ENCODE measurements around the gene GNB5. TPM values are rescaled to one million over a fixed set of nuclear protein-coding genes. Genes with fewer than 3 reads are reported as not detected.
A peak's percentile ranks its signal among the peaks of the same experiment; 100 is the strongest.

Gene GNB5
- total and polyA plus RNA-seq, 2 of the 13 experiments (the other 11 are each of a cell fraction or from before 2014, with no cell fraction given): 13.7 to 14.4 TPM

DNA sequence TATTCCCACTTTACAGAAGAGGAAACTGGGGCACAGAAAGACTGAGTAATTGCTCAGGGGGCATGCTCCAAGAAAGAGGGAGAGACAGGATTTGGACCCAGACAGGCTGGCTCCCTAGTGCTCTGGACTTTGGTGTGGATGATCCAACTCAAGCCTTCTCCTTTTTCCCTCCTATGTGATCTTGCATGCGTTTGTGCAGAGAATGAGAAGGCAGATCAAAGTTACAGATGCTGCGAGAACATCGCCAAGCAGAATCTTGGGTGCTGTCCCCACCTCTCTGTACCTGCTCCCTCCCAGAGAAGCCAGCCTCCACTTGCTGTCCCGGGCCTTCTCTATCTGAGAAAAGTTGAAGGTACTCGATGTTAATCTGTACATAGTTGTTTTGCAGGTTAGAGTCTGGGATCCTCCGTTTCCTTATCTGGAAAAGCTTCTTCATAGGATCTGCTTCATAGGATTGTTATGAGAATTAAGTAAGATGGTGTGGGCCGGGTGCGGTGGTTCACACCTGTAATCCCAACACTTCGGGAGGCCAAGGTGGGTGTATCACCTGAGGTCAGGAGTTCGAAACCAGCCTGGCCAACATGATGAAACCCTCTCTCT is 10.2 kb downstream of the GNB5 start:
- Histone ChIP-seq H3K27ac (ENCODE audit: extremely low read length, insufficient read depth, low read length) (no peak overlapping the region), H3K79me2 (ENCODE audit: insufficient read depth, low read length) (no peaks in the 10 kb centered on the region), H3K27me3 (ENCODE audit: control insufficient read depth in 1 of 2, insufficient read depth in 2 of 2, low read length in 2 of 2) (0 out of 5 replicates have a peak, but pooled peaks cover 0 to 4% of the 10 kb centered on the region in 2 experiments), H3K4me3 (replicated peaks in 1 of 3; ENCODE audit: insufficient read depth in 1 of 3, low read depth in 2 of 3, low read length in 3 of 3) (peak overlapping the region in 2 of 3 experiments; percentile 66 to 76; a peak in 2 of 6 replicates), H3K9me3 (ENCODE audit: low read length) (no peaks in the 10 kb centered on the region), H3K9ac (ENCODE audit: insufficient read depth, low read depth, low read length) (no peak overlapping the region), H3K4me1 (ENCODE audit: insufficient read depth, low read length) (peaks cover 66% of the 10 kb centered on the region), H3K4me2 (ENCODE audit: low read depth, low read length) (peak overlapping the region; percentile 78), H4K20me1 (ENCODE audit: insufficient read depth, low read length) (no peaks in the 10 kb centered on the region), H2AFZ (ENCODE audit: low read length) (no peak overlapping the region), H3K36me3 (replicated peaks in 1 of 2; ENCODE audit: control insufficient read depth in 1 of 2, insufficient read depth in 2 of 2, low read length in 2 of 2) (no peaks in the 10 kb centered on the region)
- no TSS peak for BruUV-seq (replicated peaks)
- ATAC-seq (no peak), FAIRE-seq (no peak), DNase-seq (ENCODE audit: low spot score) (no peak)
- intact Hi-C loops (cut with micrococcal nuclease; ENCODE audit: unreplicated experiment) (loop anchor here (10.0 kb wide), 1 partner anchor 554 kb away; no protein-coding TSS in a partner anchor), in situ Hi-C loops (cut with HindIII; ENCODE audit: extremely low pct_ligation_motif_present, low pct_unique_long_range_greater_than_20kb) (no loop called here)
- WGBS (ENCODE audit: low lambda C conversion rate): 42% methylated on average over 10 of the region's 10 CpGs
- POLR2A ChIA-PET: interaction anchor here (1.4 to 2.4 kb wide), 4 partner anchors 10 to 552 kb away, joined by 3 to 10 read pairs (median 4); partner anchors contain the start of gene LEO1
- CTCF ChIA-PET (ENCODE audit: low intra/inter-chr PET ratio, low total read pairs): no interaction called here
- TF ChIP-seq KDM5A (IDR thresholded peaks at IDR 0.05; ENCODE audit: borderline replicate concordance, low read length): no peak
- TF ChIP-seq ZNF629 (CRISPR knock-in tag; conservative IDR thresholded peaks at IDR 0.05): peak; percentile 45; the same call in 1 of the 2 replicates

DNA sequence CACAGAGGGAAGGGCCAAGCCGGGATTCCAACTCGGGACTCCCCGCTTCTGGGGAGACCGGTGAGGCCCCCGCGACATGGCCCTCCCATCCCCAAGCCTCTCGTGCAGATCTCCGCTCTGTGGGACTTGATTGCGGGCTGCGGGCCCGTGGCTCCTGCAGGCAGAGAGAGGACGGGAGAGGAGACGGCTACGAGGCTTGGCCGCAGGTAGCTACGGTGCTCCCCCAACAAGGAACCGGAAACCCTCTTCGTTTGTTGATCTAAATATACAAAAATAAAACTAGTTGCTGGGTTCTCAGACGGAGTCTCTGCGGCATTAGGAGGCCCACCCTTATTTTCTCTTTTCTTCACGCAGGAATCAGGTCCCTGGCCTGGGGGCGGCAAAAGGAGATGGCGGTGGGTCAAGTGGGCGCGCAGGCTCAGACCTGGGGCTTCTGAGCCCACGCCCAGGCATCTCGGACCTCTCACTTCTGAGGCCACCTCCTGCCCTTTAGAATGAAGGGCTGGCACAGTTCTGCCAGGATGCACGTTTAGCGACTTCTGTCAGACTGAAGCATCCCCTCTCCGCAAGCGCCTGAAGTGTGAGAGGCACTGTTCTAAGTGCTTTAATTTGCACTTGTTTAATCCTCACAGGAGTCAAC is 10.9 kb downstream of the GNB5 start:
- Histone ChIP-seq H3K4me3 (replicated peaks in 1 of 3; ENCODE audit: insufficient read depth in 1 of 3, low read depth in 2 of 3, low read length in 3 of 3) (peak overlapping the region; percentile 66 to 80 (median 76)), H3K4me2 (ENCODE audit: low read depth, low read length) (peak overlapping the region; percentile 78), H3K4me1 (ENCODE audit: insufficient read depth, low read length) (peaks cover 62% of the 10 kb centered on the region), H3K79me2 (ENCODE audit: insufficient read depth, low read length) (no peaks in the 10 kb centered on the region), H3K9me3 (ENCODE audit: low read length) (no peaks in the 10 kb centered on the region), H3K9ac (ENCODE audit: insufficient read depth, low read depth, low read length) (peak overlapping the region; percentile 68), H4K20me1 (ENCODE audit: insufficient read depth, low read length) (no peaks in the 10 kb centered on the region), H3K27ac (ENCODE audit: extremely low read length, insufficient read depth, low read length) (no peak overlapping the region), H2AFZ (ENCODE audit: low read length) (no peak overlapping the region), H3K36me3 (replicated peaks in 1 of 2; ENCODE audit: control insufficient read depth in 1 of 2, insufficient read depth in 2 of 2, low read length in 2 of 2) (no peaks in the 10 kb centered on the region), H3K27me3 (ENCODE audit: control insufficient read depth in 1 of 2, insufficient read depth in 2 of 2, low read length in 2 of 2) (0 out of 5 replicates have a peak, but pooled peaks cover 0 to 4% of the 10 kb centered on the region in 2 experiments)
- ChIA-PET CTCF (ENCODE audit: low intra/inter-chr PET ratio, low total read pairs) (no interaction called here), POLR2A (interaction anchor here (1.4 to 2.4 kb wide), 6 partner anchors 9 to 553 kb away, joined by 3 to 10 read pairs (median 4); partner anchors contain the start of gene LEO1)
- WGBS (ENCODE audit: low lambda C conversion rate): 47% methylated on average over 16 of the region's 31 CpGs
- intact Hi-C loops (cut with micrococcal nuclease; ENCODE audit: unreplicated experiment) (loop anchor here (10.0 kb wide), 1 partner anchor 554 kb away; no protein-coding TSS in a partner anchor), in situ Hi-C loops (cut with HindIII; ENCODE audit: extremely low pct_ligation_motif_present, low pct_unique_long_range_greater_than_20kb) (no loop called here)
- ATAC-seq (peak; percentile 28), DNase-seq (ENCODE audit: low spot score) (no peak), FAIRE-seq (no peak)
- BruUV-seq (replicated peaks): TSS peak; percentile 72
- TF ChIP-seq ZNF224 (CRISPR knock-in tag; IDR thresholded peaks at IDR 0.05): 0 out of 2 replicates have a peak, but pooled peaks have one; percentile 81
- 0 out of 2 replicates have a peak, but pooled peaks have one; percentile 16 for TF ChIP-seq KAT8 (CRISPR knock-in tag; IDR thresholded peaks at IDR 0.05)
- TF ChIP-seq ZNF589 (CRISPR knock-in tag; conservative IDR thresholded peaks at IDR 0.05): no peak
- TF ChIP-seq ZNF768 (CRISPR knock-in tag; IDR thresholded peaks at IDR 0.05): no peak
- TF ChIP-seq FOSL2 (CRISPR knock-in tag; IDR thresholded peaks at IDR 0.05): 0 out of 2 replicates have a peak, but pooled peaks have one; percentile 0
- peak; percentile 71; the same call in 1 of the 2 replicates for TF ChIP-seq ZNF230 (CRISPR knock-in tag; IDR thresholded peaks at IDR 0.05)
- TF ChIP-seq MEIS1 (CRISPR knock-in tag; IDR thresholded peaks at IDR 0.05; ENCODE audit: borderline replicate concordance): 0 out of 2 replicates have a peak, but pooled peaks have one; percentile 68
- no peak for TF ChIP-seq ZNF136 (CRISPR knock-in tag; IDR thresholded peaks at IDR 0.05; ENCODE audit: low read depth)
- TF ChIP-seq, protein P1, sequence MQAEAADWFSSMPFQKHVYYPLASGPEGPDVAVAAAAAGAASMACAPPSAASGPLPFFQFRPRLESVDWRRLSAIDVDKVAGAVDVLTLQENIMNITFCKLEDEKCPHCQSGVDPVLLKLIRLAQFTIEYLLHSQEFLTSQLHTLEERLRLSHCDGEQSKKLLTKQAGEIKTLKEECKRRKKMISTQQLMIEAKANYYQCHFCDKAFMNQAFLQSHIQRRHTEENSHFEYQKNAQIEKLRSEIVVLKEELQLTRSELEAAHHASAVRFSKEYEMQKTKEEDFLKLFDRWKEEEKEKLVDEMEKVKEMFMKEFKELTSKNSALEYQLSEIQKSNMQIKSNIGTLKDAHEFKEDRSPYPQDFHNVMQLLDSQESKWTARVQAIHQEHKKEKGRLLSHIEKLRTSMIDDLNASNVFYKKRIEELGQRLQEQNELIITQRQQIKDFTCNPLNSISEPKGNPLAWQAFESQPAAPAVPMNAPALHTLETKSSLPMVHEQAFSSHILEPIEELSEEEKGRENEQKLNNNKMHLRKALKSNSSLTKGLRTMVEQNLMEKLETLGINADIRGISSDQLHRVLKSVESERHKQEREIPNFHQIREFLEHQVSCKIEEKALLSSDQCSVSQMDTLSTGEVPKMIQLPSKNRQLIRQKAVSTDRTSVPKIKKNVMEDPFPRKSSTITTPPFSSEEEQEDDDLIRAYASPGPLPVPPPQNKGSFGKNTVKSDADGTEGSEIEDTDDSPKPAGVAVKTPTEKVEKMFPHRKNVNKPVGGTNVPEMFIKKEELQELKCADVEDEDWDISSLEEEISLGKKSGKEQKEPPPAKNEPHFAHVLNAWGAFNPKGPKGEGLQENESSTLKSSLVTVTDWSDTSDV (CRISPR knock-in tag; IDR thresholded peaks at IDR 0.05): no peak

Data from HepG2 (cell line).